Activated CD8-positive, alpha-beta memory T cell treated with anti-CD3 and anti-CD28 coated beads for 36 hours (primary cell): Measurements from ENCODE around the gene SAP25. TPM values are rescaled to one million over a fixed set of nuclear protein-coding genes. Genes with fewer than 3 reads are reported as not detected.

Experiments
- CTCF ChIA-PET: fragments of 350-600 bp; sonication (Branson Sonifier 250); formaldehyde crosslinking; loops from one replicate; lab custom pipeline; 2021; ENCODE audit warnings: antibody characterized with exemption; lab: Charles Lee
- POLR2A ChIA-PET: fragments of 350-600 bp; sonication (Branson Sonifier 250); formaldehyde crosslinking; loops from one replicate; lab custom pipeline; 2021; ENCODE audit warnings: antibody characterized with exemption; lab: Charles Lee
- total RNA-seq, 2 experiments: library from RNA; stranded (reverse); gene quantifications; one replicate each; pipeline ENCODE4 v1.2.3, GENCODE V29; 2021

Gene SAP25
- total RNA-seq, 2 experiments from 2014 or later: 5.6 to 7.5 TPM

DNA sequence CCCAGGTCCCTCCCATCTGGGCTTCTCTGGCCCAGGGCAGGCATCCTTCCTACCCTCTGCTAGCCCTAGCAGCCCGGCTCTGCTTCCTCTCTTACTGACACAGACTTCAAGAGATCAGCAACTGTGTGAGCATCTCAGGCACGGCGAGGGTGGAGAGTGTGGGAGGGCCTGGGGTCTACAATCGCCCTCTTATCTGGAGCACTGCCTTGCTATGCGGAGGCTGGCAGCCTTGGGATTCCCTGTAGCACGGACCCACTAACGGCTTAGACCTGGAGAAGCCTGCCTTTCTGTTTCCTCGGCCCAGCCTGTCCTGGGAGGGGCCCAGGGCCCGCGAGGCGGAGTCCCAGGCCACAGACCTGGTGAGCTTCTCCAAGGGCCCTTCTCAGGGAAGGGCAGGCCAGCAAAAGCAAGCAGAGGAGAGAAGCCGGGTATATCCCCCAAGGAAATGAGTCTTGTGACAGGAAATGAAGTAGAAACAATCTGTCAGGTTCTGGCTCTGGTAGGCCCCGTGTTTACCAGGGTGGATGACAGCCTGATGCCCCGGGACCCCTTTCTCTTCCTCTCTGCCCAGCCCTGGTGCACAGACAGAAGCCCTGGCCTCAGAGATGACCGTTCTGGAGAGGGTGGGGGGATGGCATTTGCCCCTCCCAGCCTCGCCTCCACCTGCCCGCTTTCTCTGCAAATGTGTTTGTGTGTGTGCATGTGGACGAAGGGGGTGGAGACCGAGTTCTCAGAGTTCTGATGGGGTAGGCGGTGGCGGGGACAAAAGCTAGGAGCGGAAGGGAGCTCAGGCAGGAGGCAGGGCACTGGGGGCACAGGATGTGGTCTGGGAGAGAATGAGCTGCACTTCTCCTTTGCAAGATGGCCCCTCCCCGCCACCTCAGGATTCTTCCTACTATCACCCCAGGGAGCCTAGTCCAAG, 9.7 kb upstream of the SAP25 start:
- POLR2A ChIA-PET: interaction anchor here (0.6 to 1.5 kb wide), 7 partner anchors 26 to 155 kb away, joined by 3 to 7 read pairs (median 4); partner anchors contain the start of genes MOSPD3, POP7 and ZCWPW1
- CTCF ChIA-PET: interaction anchor here (1.1 to 4.3 kb wide), 8 partner anchors 11 to 122 kb away, joined by 3 to 25 read pairs (median 4); partner anchors contain the start of gene MOSPD3

- ChIA-PET POLR2A (interaction anchor here (1.4 kb wide), 1 partner anchor 27 kb away, joined by 4 read pairs; no protein-coding TSS in a partner anchor), CTCF (interaction anchor here (1.1 to 1.8 kb wide), 5 partner anchors 12 to 123 kb away, joined by 3 to 7 read pairs (median 4); partner anchors contain the start of gene MOSPD3)
Measured at GRCh38 chr7:100582650-100583049, 8.9 kb upstream of the SAP25 start.

DNA sequence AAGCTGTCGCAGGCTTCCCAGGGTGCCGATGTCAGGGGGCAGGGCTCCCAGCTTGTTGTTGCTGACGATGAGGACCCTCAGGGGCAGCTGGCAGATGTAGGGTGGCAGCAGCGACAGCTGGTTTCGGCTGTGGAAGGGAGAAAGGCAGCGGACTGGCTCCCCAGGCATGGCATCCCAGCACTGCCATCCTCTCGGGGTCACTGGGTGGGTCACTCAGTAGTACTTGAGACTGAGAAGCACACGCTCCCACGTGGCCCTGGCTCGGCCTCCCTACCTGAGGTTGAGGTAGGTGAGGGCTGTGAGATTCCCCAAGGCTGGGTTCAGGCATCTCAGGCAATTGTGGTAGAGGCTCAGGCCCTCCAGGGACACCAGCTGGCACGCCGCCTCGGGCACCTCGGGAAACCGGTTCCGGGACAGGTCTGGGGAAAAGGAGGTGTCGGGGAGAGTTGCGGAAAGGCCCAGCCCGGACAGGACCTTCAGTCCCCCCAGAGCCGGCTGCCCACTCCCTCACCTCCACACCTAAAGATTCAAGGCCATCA, 8.4 kb upstream of the SAP25 start:
- ChIA-PET CTCF (interaction anchor here (1.1 kb wide), 1 partner anchor 109 kb away, joined by 3 read pairs; no protein-coding TSS in a partner anchor), POLR2A (no interaction called here)

DNA sequence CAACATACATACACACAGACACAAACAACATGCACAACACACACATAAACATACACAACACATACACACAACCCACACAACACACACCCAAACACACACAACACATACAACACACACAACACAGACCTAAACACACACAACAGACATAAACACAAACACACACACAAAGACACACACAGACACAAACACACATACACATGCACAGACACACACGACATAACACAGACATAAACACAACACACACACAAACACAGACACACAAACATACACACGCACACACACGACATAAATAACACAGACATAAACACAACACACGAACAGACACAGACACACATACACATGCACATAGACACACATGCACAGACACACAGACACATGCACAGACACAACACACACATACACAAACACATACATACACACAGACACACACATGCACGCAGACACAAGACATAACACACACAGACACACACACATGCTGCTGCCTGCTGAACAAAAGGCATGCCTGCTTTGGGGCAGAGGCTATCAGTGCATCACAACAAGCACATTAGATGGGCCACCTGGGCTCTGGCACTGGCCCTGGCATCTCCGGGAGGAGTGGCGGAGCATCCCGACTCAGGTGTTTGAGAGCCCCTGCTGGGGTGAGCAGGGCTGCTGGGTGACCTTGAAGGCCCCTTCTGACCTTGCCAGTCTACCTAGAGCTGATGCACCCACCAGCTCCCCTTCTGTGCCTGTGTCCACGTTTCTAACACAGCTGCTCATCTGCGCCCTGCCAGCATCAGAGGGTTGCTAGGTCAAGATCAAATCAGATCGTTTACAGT, 7.0 kb upstream of the SAP25 start:
- CTCF ChIA-PET: interaction anchor here (1.1 kb wide), 2 partner anchors 16 to 110 kb away, joined by 3 read pairs; no protein-coding TSS in a partner anchor
- POLR2A ChIA-PET: no interaction called here

GRCh38 chr7:100578246-100579183, 4.8 kb upstream of the SAP25 start:
- POLR2A ChIA-PET: interaction anchor here (0.6 kb wide), 1 partner anchor 27 kb away, joined by 3 read pairs; no protein-coding TSS in a partner anchor
- CTCF ChIA-PET: interaction anchor here (0.8 to 2.1 kb wide), 3 partner anchors 15 to 113 kb away, joined by 4 to 6 read pairs (median 6); no protein-coding TSS in a partner anchor

DNA sequence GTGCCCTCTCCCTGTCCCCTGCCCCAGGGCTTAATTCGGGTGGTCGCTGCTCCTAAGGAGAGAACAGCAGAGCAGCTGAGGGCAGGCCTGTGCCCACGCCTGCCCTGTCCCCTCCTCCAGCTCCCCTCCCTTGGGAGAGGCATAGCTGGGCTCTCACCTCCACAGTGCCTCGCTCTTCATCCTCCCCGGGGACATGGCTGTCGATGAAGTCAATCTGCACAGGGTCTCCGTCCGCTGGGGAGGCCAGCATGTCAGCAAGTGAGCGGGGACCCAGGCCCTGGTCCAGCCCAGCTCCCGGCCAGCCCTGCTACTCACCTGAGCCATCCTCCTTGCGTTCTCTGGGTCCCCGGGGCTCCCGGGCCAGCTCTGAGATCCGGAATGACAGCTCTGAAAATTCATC, 3.8 kb upstream of the SAP25 start:
- POLR2A ChIA-PET: no interaction called here
- CTCF ChIA-PET: interaction anchor here (2.1 kb wide), 1 partner anchor 14 kb away, joined by 6 read pairs; no protein-coding TSS in a partner anchor

- ChIA-PET CTCF (interaction anchor here (2.1 kb wide), 1 partner anchor 13 kb away, joined by 6 read pairs; no protein-coding TSS in a partner anchor), POLR2A (no interaction called here)
Measured at GRCh38 chr7:100577103-100577502, 3.4 kb upstream of the SAP25 start.

GRCh38 chr7:100576384-100576993, 2.8 kb upstream of the SAP25 start:
- ChIA-PET POLR2A (no interaction called here), CTCF (interaction anchor here (0.9 to 2.1 kb wide), 2 partner anchors 13 to 88 kb away, joined by 3 to 6 read pairs; no protein-coding TSS in a partner anchor)

DNA sequence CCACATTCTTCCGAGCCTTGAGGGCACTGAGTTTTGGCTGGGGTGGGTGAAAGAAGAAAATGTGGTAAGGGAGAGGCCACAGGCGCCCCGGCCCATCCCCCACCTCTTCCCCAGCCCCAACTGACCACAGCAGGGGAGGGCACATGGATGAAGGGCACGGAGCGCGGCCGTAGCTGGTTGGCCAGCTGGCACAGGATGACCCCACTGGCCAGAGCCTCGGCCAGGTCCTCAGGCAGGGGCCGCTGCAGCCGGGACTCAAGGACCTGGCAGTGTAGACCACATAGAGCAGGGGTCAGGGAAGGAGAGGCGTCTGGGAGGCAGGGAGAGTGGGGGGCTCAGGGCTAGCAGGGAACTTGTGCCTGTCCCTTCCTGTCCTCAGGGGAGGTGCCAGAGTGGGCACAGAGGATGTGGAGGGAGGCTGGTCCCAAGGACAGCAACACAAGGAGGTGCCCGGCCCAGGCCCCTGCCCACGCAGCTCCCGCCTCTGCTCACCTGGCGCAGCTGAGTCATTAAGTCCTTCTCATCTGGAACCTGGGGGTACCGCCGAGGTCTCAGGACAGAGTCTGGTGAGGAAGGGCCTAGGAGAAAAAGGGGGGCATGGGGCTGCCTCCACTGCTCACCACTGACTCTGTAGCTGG, 2.2 kb upstream of the SAP25 start:
- POLR2A ChIA-PET: no interaction called here

DNA sequence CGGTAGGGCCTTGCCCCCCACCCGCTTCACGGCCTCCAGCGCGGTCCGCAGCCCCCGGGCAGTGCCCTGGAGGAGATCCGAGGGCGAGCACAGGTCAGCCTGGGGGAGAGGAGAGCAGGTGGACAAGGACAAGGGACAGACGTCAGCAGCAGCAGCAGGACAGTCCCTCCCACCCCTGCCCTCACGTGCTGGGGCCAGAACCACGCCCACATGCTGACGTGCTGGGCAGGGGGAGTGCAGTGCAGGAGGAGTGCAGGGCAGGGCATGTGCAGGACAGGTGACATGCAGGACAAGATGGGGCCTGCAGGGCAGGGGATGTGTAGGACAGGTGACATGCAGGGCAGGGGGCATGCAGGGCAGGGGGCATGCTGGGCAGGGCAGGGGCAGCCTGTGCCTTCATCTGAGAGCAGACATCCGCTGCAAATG, 1.5 kb upstream of the SAP25 start:
- ChIA-PET CTCF (no interaction called here), POLR2A (no interaction called here)

More for the DNA sequence above, 2.2 kb upstream of the SAP25 start:
- CTCF ChIA-PET: interaction anchor here (0.9 kb wide), 1 partner anchor 87 kb away, joined by 3 read pairs; no protein-coding TSS in a partner anchor

- ChIA-PET CTCF (no interaction called here), POLR2A (no interaction called here)
Measured at GRCh38 chr7:100574362-100575205, 884 bp upstream of the SAP25 start.

DNA sequence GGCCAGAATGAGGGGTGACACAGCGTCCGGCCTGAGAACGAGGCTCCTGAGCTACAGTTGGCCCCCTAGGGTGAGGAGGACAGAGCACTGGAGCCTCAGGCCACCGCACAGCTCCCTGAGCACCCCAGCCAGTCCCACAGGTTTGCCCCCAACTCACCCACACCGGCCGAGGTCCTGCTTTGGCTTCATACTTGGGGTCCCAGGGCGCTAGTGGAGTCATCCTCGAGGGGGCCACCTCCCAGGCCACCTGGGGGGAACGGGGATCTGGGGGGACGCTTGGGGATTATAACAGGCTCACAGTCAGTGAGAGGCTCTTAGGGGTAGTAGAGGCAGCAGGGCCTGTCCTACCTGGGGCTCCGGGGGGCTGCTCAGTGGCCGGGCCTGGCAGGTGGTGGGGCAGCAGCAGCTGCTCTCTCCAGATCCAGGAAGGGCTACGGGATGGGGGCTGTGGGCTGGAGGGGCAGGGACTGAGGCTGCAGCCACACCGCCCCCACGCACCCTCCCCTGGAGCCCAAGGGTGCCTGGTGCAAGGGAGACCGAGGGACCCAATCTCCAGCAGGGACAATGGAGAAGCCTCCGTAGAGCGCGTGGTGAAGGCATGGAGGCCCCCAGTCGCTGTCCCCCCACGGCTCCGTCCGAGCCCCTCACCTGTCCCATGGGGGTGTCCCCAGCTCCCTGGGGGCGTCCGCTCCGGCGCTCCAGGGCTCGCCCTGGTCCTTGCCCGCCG, 588 bp downstream of the SAP25 start:
- POLR2A ChIA-PET: no interaction called here
- CTCF ChIA-PET: interaction anchor here (0.9 to 1.4 kb wide), 2 partner anchors 12 to 13 kb away, joined by 5 to 8 read pairs; no protein-coding TSS in a partner anchor

- POLR2A ChIA-PET: no interaction called here
- CTCF ChIA-PET: interaction anchor here (0.5 to 1.4 kb wide), 3 partner anchors 12 to 104 kb away, joined by 5 to 8 read pairs (median 6); no protein-coding TSS in a partner anchor
Measured at GRCh38 chr7:100572281-100572948, 1.3 kb downstream of the SAP25 start.

GRCh38 chr7:100571829-100572116, 1.9 kb downstream of the SAP25 start:
- ChIA-PET POLR2A (interaction anchor here (1.5 kb wide), 1 partner anchor 15 kb away, joined by 8 read pairs; the partner anchor contains the start of gene FBXO24), CTCF (interaction anchor here (0.6 to 1.5 kb wide), 2 partner anchors 120 to 131 kb away, joined by 4 to 6 read pairs; no protein-coding TSS in a partner anchor)
